D721Med (cell line): ENCODE measurements around the gene ARRB1.

Experiments
- DNase-seq: peaks from one replicate; pipeline ENCODE4 v3.0.0; 2011; ENCODE audit warnings: low spot score; ENCODE audit not compliant: insufficient read length
- FAIRE-seq: peaks from 2 replicates; lab custom pipeline; 2011; peaks lifted over from hg19 to GRCh38; lab: Jason Lieb, UNC
- TF ChIP-seq, protein P1 (sequence below): IDR thresholded peaks from 2 replicates; pipeline ENCODE4 v1.5.1; 2012; ENCODE audit warnings: mild to moderate bottlenecking, control low read depth; ENCODE audit not compliant: insufficient read depth; ENCODE audit errors: missing control alignments

The ARRB1 gene

DNA sequence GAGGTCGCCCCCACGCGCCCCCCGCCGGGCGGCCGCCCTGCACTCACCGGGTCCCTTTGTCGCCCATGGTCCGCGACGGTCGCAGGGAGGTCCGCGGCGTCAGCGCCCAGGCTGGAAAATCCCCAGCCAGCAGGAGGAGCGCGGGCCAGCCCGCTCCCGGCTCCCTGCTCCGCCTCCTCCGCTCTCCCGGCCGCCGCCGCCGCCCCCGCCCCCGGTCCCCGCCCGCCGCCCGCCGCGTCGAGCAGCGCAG lies at the start of gene ARRB1:
TSS of gene ARRB1 (minus strand) at position 121 of the 250 bp plus-strand sequence. CDS start at position 67, 54 bp downstream.
- TF ChIP-seq, protein P1, sequence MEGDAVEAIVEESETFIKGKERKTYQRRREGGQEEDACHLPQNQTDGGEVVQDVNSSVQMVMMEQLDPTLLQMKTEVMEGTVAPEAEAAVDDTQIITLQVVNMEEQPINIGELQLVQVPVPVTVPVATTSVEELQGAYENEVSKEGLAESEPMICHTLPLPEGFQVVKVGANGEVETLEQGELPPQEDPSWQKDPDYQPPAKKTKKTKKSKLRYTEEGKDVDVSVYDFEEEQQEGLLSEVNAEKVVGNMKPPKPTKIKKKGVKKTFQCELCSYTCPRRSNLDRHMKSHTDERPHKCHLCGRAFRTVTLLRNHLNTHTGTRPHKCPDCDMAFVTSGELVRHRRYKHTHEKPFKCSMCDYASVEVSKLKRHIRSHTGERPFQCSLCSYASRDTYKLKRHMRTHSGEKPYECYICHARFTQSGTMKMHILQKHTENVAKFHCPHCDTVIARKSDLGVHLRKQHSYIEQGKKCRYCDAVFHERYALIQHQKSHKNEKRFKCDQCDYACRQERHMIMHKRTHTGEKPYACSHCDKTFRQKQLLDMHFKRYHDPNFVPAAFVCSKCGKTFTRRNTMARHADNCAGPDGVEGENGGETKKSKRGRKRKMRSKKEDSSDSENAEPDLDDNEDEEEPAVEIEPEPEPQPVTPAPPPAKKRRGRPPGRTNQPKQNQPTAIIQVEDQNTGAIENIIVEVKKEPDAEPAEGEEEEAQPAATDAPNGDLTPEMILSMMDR = no peak
- FAIRE-seq = no peak
- peak; percentile 88 for DNase-seq

DNA sequence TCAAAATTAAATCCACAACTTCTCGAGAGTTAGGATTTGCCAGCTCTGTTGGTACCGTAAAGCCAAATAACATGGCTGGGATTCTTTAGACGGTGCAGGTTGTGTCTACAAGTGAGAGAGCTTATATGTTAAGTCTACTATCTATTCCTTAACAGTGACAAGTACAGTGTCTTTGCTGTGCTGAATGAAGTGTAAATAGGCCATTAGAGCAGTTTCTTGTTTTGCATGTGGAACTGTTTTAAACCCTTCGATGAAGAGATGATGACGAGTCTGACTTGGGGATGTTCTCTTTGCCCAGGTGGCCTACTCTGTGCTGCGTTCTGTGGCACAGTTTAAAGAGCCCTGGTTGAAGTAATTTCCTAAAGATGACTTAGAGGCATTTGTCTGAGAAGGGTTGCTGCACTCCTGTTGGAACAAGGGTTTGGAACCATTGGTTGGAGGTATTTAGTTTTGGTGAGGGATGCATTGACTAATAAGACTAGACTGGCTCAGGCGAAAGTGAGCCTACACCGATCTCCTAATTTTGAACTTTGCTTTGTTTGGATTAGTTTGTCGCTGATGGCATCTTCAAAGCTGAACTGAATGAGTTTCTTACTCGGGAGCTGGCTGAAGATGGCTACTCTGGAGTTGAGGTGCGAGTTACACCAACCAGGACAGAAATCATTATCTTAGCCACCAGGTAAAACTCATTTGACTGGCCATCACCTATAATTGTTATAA lies 48.8 kb upstream of the ARRB1 start:
- no peak for FAIRE-seq

DNA sequence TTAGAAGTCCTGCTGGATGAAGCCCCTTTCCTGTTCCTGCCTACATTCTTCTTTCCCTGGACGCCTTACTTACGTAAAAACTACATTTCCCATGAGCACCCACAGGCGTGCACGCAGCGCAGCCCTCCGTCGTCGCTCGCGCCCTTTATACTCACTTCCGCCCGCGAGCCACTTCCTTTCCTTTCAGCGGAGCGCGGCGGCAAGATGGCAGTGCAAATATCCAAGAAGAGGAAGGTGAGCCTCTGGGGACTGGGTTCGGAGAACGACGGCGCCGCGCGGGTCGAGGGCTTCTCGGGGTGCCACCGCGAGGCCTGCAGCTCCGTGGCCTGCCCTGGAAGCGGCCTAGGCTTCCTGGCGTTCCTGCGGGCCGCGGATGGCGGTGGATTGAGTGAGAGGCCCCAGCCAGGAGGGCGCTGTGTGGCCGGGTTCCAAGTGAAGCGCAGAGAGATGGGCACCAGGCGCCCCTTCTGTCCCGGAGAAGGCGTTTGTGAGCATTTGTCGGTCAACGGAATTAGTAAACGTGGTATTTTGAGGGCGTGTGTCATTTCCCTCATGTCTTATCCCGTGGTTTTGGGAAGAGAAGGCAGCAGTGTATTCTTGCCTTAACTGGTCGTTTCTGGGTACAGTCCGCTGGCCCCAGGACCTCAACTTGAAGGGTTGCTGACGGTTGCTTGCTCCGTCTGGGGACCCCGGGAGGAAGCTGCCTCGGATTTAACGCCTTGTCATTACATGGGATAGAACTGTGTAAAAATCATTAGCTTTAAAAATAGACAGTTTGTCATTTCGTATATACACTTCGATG lies 48.1 kb upstream of the ARRB1 start, which contains the start of gene RPS3:
TSS of gene RPS3 (plus strand) at position 175 of the 802 bp plus-strand sequence. CDS start at position 205, 30 bp downstream.
- DNase-seq (peak; percentile 73), FAIRE-seq (no peak)
- TF ChIP-seq, protein P1 = no peak

More for the DNA sequence above, 48.8 kb upstream of the ARRB1 start:
- TF ChIP-seq, protein P1 = no peak
- DNase-seq = no peak

DNA sequence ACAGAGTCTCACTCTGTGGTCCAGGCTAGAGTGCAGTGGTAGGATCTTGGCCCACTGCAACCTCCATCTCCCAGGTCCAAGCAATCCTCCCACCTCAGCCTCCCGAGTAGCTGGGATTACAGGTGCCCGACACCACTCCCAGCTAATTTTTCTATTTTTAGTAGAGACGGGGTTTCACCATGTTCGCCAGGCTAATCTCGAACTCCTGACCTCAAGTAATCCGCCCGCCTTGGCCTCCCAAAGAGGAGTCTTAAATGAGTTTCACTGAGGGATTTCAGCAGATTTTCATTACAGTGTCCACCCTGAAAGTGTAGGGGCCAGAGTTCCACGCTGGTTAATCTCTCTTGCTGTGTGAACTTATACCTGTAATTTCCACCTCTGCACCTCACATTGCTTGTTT lies 47.4 kb upstream of the ARRB1 start:
- TF ChIP-seq, protein P1 = no peak
- FAIRE-seq (no peak), DNase-seq (no peak)

DNA sequence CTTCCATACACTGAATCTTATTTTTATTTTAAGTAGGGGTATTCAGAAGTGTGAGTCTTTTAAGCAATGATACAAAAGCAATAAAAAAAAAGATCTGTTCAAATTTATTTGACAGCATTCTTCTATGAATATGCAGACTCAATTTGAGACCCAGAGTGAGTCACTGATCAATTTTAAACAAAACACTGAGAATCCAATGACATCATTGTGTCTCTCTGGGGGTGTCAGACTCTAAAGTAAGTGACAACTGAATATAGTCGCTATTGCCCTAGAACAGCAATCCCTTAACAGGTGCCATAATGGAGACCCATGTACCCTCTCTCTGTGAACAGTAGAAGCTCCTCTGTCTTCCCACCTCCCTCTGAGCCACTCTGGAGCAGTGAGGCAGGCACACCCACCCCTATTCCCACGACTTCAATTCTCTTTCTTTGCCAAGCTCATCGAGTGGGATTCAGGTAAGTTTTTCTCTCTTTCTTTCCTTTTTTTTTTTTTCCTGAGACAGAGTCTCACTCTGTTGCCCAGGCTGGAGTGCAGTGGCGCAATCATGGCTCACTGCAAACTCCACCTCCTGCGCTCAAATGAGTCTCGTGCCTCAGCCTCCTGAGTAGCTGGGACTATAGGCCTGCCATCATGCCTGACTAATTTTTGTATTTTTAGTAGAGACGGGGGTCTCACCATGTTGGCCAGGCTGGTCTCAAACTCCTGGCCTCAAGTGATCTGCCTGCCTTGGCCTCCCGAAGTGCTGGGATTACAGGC lies 42.8 kb upstream of the ARRB1 start:
- no peak for FAIRE-seq
- no peak for DNase-seq
- TF ChIP-seq, protein P1 = no peak

DNA sequence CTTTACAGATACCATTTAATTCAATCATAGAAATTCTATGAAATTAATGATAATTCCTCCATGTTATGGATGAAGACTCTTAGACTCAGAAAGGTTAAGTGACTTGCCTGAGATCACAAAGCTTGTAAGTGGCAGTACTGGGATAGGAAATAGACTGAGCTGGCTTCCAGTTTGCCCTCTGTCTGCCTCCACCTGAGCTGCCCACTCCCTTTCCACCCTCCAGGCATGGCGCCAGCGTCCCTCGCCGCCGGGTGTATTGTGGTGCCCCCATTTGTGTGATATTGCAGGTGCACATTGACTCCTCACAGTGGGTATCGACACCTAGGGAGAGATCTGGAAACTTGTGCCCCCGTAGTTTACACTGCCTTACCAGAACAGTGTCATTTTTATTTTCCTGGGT lies 38.5 kb upstream of the ARRB1 start:
- FAIRE-seq (no peak), DNase-seq (no peak)
- TF ChIP-seq, protein P1 = no peak
